ENCODE measurements around the gene FAM53A.
"Not testable (repeated sequence)": the region's sequence is repeated elsewhere in the genome, so short reads cannot be mapped to it uniquely, and the experiment has no call there.

Gene FAM53A

GRCh38 chr4:1618438-1618837 lies 65.7 kb downstream of the FAM53A start:
- DNase-seq, result no peak

- DNase-seq, result no peak
These were observed 67.6 kb downstream of the FAM53A start for GRCh38 chr4:1616557-1616930.

- DNase-seq, result no peak
These were observed 68.1 kb downstream of the FAM53A start for GRCh38 chr4:1615786-1616556.

DNA sequence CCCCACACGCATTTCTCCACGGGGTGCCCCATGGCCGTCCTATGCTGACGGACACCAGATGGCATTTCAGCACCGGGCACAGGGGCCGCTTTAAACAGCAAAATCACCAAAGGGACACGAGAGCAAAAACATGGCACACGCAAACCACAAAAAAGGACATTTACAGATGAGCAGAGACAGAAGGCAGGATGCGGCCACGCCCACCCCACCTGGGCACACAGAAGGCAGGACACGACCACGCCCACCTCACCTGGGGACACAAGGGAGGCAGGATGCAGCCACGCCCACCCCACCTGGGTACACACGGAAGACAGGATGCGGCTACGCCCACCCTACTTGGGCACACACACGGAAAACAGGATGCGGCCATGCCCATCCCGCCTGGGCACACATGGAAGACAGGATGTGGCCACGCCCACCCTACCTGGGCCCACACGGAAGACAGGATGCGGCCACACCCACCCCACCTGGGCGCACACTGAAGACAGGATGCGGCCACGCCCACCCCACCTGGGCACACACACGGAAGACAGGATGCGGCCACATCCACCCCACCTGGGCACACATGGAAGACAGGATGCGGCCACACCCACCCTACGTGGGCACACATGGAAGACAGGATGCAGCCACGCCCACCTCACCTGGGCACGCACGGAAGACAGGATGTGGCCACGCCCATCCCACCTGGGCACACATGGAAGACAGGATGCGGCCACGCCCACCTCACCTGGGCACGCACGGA lies 69.1 kb downstream of the FAM53A start:
- DNase-seq, result no peak

- DNase-seq, result no peak
These were observed 69.6 kb downstream of the FAM53A start for GRCh38 chr4:1614502-1614853.

GRCh38 chr4:1614049-1614448 lies 70.1 kb downstream of the FAM53A start:
- no peak for DNase-seq

- DNase-seq, result no peak
These were observed 71.0 kb downstream of the FAM53A start for GRCh38 chr4:1613099-1613495.

- DNase-seq, result no peak
These were observed 71.6 kb downstream of the FAM53A start for GRCh38 chr4:1612278-1613098.

DNA sequence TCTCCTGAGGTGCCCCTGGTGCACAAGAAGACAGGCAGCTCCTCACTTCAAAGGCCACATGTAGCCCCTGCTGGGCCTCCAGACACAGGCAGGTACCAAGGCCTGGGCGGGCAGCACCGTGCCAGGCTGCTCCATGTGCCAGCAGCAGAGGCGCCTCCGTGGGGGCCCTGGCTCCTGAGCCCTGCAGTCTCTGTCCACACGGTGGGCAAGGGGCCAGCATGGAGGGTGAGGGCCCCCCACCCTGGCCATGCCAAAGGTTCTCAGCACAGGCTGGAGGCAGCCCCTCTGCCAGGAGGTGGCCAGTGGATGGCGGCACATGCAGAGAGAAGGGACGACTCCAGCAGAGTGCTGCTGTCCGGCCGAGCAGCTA lies 72.6 kb downstream of the FAM53A start:
- DNase-seq, result no peak

DNA sequence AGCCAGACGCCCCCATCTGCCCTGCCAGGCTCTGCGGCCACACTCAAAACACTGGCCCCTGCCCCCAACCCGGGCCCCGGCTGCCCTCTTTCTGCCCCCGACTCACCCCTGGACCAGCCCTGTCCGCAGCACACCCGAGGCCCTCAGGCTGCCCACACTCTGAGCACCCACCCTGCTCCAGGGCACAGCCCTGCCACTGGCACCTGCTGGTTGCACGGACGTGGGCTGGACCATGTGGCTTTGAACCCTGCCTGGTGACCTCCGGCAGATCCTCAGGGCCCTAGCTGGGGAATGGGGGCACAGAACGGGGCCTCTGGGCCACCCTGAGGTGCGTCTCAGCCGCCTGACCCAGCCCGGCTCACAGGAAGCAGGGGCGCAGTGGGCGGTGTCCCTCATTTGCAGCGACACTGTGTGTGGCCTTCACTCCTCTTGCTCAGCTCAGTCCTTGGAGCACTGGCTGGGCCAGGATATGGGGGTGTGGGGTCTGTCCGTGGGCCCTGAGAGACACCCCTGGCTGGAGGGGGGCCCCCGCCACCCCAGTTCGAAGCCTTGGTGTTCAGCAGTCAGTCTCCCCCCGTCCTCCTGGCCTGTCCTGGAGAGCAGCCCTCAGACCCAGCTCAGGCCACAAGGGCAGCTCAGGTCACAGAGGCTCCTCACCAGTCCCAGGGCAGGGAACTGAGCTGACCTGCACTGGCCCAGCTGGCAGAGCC lies 73.2 kb downstream of the FAM53A start:
- no peak for DNase-seq

- no peak for DNase-seq
These were observed 74.0 kb downstream of the FAM53A start for GRCh38 chr4:1609901-1610790.

DNA sequence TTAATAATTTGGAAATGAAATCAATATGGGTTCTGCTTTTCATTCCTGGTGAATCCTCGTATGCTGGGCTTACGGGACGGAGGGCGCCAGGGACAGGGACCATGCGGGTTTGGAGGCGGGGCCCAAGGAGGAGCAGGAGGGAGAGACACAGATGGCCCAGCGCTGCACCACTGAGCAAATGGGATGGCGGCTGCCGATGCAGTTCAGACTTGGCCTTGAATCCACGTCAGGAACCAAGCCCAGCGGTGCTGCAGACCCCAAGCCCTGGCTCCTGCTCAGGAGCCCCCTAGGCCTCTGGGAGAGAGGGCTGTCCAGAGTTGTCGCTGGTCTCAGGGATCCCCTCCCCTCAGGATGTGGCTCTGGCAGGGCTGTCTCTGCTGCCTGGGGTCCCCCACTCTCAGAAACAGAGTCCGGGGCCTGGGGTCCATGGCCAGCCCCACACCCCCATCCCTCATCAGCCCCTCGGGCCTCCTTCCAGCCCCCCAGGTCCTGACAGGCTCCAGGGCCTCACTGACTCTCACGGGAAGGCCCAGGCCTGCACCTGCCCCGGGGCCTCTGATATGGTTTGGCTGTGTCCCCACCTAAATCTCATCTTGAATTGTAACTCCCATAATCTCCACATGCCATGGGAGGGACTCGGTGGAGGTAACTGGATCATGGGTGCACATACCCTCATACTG lies 75.2 kb downstream of the FAM53A start:
- no peak for DNase-seq

DNA sequence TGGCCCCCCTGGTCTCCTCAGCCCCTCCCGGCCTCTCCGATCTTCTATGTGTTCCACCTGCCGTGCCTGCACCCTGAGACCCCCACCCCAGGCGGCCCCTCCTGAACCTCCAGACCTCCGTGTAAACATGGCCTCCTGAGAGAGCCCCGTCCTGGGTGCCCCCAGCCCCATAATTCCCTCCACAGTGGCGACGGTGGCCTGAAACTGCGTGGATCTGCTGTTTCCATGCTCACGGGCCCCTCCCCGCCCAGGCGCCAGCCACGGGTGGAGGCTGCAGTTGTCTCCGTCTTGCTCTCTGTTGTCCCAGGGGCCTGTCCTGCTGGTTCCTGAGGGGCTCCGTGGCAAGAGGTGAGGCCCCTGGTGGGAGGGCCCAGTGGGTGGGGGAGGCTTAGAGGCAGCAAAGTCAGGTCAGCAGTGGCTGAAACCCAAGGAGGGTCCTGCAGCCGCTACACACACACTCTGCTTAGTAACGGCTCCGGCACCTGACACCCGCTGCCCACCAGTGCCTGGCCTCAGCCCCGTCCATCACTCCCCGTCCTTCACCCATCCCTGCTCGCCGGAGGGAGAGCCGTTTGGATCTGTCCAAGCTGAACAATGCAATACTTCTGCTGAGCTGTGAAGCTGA lies 75.8 kb downstream of the FAM53A start:
- DNase-seq, result no peak

GRCh38 chr4:1607436-1608195 lies 76.5 kb downstream of the FAM53A start:
- not testable (repeated sequence) for DNase-seq

DNA sequence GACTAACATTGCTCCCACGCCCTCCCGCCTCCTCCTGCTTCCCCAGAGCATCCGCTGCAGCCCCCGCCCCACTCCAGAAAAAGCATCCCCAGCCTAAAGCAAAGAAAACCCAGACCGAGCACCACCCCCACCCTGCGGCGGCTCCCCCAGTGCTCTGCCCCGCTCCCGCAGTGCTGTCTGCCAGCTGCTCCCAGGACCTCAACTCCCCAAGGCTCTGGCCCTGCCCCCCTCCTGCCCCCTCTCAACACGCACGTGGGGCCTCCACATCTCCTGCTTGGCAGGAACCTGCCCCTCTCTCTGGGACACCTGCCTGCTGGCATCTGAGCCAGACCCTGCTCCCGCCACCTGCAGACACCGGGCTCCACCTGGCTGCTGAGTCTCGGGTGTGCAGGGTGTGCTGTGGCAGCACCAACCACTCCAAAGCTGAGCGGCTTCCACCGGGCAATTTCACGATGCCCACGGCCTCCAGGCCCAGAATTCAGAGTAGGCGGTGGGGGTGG lies 79.4 kb downstream of the FAM53A start:
- peak; percentile 63 for DNase-seq

GRCh38 chr4:1604181-1604705 lies 79.9 kb downstream of the FAM53A start:
- DNase-seq, result no peak

- no peak for DNase-seq
These were observed 80.5 kb downstream of the FAM53A start for GRCh38 chr4:1603413-1604135.

- DNase-seq, result no peak
These were observed 81.3 kb downstream of the FAM53A start for GRCh38 chr4:1602655-1603412.

Measured in CD4-positive, alpha-beta T cell treated with Interleukin-15 for 1 hour (primary cell).